ENCODE results near the gene PDE11A. TPM values are rescaled to one million over a fixed set of nuclear protein-coding genes. Genes with fewer than 3 reads are reported as not detected.

PDE11A gene
- total and polyA plus RNA-seq, 2 of the 8 experiments (the other 6 are each of a cell fraction or from before 2014, with no cell fraction given), result 0.19 to 0.23 TPM

- TF ChIP-seq RXRA (IDR thresholded peaks at IDR 0.05; ENCODE audit: insufficient read depth, low read depth, low read length), result no peak
- TF ChIP-seq SRF (IDR thresholded peaks at IDR 0.05; ENCODE audit: low read depth, low read length), result no peak
- TF ChIP-seq GTF2F1 (IDR thresholded peaks at IDR 0.05; ENCODE audit: borderline replicate concordance, low read depth, low read length), result no peak
- TF ChIP-seq POLR2A (IDR thresholded peaks at IDR 0.05; ENCODE audit: control extremely low read depth in 1 of 2, low read depth in 2 of 2, low read length in 2 of 2), result no peak
- no peak for TF ChIP-seq ATF2 (IDR thresholded peaks at IDR 0.05; ENCODE audit: low read length)
- no peak for TF ChIP-seq JUND (IDR thresholded peaks at IDR 0.05; ENCODE audit: low read length)
- no peak for TF ChIP-seq ASH2L (IDR thresholded peaks at IDR 0.05; ENCODE audit: low read length)
- TF ChIP-seq KDM5A (IDR thresholded peaks at IDR 0.05; ENCODE audit: low read length), result no peak
Measured at GRCh38 chr2:177808984-177809809, 263.4 kb downstream of the PDE11A start (continued).

All from H1 (cell line).